ENCODE data around the gene MAN1C1.

GRCh38 chr1:25616095-25616986, at the start of gene MAN1C1:
- TF ChIP-seq CTCF (IDR thresholded peaks at IDR 0.05; ENCODE audit: borderline replicate concordance, extremely low read depth, low read length, poor library complexity, severe bottlenecking) = no peak
- TF ChIP-seq EZH2 (IDR thresholded peaks at IDR 0.05; ENCODE audit: borderline replicate concordance, low read depth, low read length, severe bottlenecking) = peak; percentile 47
